ENCODE results near the gene CITED4. TPM values are rescaled to one million over a fixed set of nuclear protein-coding genes. Genes with fewer than 3 reads are reported as not detected.
A peak's percentile ranks its signal among the peaks of the same experiment; 100 is the strongest.

Gene CITED4
- total RNA-seq, 1 experiment from 2014 or later: 0.72 TPM

DNA sequence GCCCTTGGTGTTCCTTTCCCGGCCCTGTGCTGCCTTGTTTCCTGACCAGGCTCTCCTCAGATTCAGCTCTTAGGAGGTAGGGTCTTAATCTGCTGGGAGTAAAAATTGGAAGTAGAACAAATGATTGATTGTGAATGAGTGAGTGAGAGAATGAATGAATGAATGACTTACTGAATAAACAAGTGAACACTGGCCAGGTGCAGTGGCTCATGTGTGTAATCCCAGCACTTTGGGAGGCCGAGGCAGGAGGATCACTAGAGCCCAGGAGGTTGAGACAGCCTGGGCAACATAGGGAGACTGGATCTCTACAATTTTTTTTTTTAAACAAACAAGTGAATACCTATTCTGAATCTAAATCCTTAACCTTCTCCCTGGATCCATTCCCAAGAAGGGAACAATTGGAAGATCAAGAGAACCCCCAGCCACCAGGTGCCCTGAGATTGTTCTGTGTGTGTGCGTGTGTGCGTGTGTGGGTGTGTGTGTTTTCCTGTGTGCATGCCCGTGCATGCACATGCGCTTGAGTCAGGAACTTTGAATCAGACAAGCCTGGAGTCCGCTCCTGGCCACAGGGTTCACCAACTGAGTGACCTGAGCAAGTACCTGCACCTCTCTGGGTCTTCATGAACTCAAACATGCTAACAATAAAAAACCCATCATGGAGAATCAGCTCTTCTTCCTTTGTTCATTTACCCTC, 24.3 kb upstream of the CITED4 start:
- DNase-seq (ENCODE audit: low read depth): no peak

DNA sequence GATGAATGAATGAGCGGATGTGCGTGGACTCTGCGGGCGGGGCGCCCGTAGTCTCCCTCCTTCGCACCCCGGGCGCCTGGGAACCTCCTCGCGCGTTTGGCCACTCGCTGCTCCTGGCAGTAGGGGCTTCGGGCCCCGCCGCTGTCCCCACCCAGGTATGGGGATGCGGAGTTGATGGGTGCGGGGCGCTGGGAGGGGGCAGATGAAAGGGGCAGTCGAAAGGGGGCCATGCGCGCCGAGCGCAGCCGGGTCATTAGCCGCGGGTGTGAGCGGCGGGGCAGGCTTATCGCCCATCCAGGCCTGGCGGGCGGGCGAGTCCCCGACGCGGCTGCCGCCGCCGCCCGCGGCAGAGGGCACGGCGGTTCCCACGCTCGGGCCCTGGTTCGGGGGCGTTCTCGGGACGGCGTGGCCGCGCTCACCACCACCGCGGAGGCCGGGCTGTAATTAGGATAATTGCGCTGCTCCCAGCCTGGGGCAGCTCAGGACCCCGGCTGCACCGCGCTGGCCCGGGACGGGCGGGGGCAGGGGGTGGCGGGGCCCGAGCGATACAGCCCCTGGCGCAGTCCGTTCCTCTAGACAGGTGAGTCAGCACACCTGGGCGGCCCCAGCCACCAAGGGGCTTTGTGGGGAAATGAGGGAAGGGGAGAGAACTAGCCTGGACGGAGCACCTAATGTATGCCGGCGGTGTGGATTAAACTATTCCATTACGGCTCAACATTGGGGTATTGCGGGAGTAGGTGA, 22.1 kb upstream of the CITED4 start:
- no peak for DNase-seq (ENCODE audit: low read depth)

DNA sequence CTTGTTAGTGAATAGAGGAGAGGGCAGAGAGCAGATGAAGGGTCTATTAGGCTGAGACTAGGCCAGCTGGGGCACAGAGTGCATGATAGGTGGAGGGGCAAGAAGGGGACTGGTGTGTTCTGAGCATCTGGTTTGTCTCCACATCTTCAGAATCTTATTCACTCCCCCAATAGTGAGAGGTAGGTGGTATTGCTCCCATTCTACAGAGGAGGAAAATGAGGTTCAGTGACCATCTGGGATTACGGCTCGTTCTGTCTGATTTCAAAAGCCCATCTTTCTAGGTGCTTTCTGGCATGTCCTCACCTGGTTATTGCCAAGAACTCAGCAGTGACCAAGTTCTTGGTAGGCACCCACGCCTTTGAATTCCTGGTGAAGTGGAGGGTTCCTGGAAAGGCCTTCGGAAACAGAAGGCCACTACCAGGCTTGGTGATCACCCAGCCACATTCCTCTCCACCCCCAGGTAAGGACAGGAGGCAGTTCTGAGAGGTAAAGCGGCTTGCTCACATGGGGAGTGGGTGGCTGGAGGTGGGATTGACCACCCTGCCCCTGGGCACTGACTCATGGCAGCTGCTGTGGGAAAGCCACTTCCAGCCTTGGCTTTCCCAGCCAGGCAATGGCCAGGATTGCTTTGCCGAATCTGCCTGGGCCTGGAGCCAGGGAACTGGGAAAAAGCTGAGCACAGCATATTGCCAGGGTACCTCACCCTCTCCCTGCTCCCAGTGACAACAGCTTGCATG, 18.8 kb upstream of the CITED4 start:
- DNase-seq (ENCODE audit: low read depth): no peak

- DNase-seq (ENCODE audit: low read depth): peak; percentile 61
These were observed 17.5 kb upstream of the CITED4 start for GRCh38 chr1:40879482-40880175.

- no peak for DNase-seq (ENCODE audit: low read depth)
These were observed 16.7 kb upstream of the CITED4 start for GRCh38 chr1:40878906-40879305.

DNA sequence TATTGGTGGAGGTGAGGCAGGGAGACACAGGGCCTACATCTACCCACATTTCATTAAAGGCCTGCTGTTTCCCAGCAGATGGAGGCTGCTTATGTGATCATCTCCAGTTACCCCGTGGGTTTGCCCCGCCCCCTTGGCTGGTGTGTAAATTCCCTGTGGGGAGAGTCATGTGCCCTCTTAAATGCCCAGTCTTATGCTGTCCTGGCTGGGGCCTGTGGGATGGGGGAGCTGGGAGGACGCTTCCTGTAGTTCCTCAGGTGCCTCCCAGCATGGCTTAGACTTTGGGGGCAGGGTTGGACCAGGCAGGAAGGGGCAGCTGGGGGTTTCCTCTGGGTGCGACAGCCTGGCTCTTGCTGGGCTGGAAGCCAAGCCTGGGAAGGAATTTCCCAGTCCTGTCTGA, 15.5 kb upstream of the CITED4 start:
- DNase-seq (ENCODE audit: low read depth): peak; percentile 97

DNA sequence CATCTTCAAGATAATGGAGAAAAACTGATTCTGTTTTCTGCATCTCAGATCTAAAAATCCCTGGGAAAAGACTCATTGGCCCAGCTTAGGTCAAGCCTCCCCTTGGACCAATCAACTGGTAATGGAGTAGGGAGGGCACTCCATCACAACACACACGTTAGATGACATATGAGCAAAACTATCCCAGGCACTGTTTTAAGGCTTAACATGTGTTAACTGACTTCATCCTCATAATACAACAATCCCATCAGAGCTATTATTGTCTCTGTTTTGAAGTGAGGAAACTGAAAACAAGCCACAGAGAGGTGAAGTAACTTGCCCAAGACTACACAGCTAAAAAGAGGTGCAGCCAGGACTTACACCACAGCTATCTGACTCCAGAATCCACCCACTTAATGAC, 14.7 kb upstream of the CITED4 start:
- DNase-seq (ENCODE audit: low read depth): peak; percentile 28

- no peak for DNase-seq (ENCODE audit: low read depth)
These were observed 14.2 kb upstream of the CITED4 start for GRCh38 chr1:40876436-40876761.

DNA sequence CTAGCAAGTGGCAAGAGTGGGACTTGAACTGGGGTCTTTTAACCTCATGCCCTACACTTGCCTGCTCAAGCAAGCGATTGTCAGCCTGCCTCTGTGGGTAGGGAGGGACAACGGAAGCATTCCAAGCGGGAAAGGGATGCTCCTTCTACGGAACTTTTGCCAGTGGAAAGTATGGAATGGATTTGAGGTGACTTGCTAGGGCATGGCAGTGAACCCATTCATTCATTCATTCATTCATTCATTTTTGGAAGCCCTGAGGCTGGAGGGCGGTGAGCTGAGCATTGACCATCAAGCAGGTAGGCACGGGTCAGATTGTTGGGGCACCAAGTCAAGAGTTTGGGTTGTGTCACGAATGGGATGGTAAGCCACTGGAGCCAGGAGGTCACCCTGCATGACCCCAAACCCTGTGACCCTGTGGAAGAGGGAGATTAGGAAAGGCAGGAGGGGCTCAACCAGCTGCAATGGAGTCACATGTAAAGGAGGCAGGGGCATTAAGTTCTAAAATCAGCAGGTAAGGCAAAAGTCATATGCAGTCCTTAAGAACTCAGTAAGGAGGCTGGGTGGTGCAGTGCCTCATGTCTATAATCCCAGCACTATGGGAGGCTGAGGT, 11.8 kb upstream of the CITED4 start:
- DNase-seq (ENCODE audit: low read depth): no peak

- no peak for DNase-seq (ENCODE audit: low read depth)
These were observed 10.1 kb upstream of the CITED4 start for GRCh38 chr1:40872276-40872675.

- DNase-seq (ENCODE audit: low read depth): peak; percentile 70
These were observed 8.1 kb upstream of the CITED4 start for GRCh38 chr1:40870135-40870728.

GRCh38 chr1:40868051-40868723, 6.0 kb upstream of the CITED4 start:
- DNase-seq (ENCODE audit: low read depth): peak; percentile 63

- DNase-seq (ENCODE audit: low read depth): no peak
These were observed 749 bp downstream of the CITED4 start for GRCh38 chr1:40861224-40862003.

DNA sequence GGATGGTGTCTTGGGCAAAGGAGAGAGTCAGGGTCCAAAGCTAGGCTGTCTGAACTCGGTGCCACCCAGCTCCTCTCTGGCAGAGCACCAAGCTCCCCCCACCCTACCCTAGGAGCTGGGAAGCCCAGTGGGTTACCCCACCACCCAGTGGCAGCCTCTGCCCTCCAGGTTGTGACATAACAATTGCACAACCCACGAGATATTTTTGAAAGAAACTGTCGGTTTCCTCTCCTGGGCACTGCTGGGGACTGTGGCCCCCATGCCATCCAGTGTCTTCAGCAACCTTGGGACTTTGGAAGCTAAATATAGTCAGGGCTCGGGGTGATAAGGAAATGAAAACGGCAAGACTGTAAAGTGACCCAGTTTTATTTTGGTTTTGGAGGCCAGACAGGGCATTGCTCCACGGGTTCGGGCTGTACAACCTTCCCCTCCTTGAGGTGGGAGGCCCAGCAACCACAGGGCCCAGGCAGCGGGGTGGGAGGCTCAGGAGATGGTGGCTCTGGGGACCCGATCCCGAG, 1.4 kb downstream of the CITED4 start:
- DNase-seq (ENCODE audit: low read depth): no peak

DNA sequence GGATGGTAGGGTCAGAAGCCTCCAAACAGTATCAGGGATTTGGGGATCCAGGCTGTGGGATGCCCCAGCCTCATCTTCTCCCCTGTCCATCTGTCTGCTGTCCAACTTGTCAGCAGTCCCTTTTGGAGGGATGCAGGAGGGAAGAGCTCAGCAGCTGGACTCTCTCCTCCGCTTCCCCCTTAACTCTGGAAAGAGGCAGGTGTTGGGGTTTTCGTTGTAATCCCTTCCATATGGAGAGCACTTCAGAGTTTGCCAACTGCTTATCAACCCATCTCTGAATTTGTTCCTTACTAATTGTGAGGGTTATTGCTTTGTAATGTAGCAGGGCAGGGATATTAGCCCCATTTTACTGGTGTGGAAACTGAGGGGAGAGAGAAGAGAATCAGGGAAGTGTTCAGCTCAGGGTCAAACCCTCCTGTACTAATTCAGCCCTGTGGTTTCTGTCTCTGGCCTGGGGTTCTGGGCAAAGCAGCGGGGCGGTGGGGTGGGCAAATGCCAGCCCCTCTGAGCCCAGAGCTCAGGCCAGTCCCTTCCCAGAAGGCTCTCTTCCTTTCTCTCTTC, 3.2 kb downstream of the CITED4 start:
- DNase-seq (ENCODE audit: low read depth): no peak

DNA sequence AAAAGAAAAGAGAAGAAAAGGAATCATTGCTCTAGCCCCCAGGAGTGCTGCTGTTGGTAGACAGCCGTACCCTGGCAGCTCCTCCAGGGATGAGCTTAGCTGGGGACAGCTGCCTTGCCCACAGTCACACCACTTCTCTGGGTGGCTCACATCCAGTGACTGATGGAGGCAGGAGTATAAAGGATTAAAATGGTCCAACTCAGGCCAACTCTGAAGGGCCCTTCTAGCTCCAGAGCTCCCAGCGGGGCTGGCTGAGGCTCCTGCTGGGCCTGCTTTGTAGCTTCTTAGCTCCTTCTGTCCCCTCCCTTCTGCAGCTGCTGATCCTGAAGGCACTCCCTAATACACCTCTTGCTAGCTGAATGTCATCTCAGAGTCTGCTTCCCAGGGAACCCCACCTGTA, 4.4 kb downstream of the CITED4 start:
- no peak for DNase-seq (ENCODE audit: low read depth)

DNA sequence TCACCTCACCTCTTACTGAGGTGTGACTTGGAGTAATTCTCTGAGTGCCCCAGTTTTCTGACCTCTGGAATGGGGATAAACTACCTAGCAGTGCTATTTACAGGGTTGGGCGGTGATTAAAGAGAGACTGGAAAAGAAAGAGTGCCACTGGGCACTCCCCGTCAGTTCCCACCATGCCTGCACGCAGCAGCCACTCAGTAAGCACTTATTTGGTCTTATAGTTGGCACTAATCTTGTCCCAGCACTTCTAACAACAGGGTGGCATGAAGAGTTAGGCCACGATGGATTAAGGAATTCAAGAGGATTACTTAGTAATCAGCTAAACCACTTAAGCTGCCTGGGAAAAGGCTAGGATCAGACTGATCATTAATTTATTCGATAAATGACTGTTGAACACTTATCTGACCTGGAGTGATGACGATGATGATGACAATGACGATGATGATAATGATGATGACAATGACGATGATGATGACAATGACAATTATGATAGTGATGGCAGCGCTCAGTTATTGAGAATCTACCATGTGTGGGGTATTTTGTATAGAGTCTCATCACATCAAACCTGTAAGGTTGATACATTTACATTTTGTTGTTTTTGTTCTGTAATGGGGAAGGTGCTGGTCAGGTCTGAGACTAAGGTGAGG, 5.4 kb downstream of the CITED4 start:
- DNase-seq (ENCODE audit: low read depth): no peak

DNA sequence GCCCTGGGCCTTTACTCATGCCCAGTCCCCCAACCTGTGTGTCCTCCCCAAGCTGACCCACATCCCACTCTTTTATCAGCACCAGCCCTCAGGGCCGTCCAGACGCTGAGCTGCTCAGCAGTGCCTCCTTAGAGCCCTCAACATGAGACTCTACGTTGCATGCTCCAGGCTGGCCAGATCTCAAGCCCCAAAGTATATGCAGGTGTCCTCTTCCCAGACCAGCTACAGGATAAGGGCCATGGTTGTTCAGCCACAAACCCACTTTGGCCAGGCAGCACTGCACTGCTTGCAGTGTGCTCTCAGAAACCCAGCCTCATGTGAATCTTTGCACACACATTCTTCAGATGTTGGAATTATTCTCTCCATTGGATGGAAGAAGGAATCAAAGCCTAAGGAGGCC, 6.0 kb downstream of the CITED4 start:
- DNase-seq (ENCODE audit: low read depth): no peak

- DNase-seq (ENCODE audit: low read depth): no peak
These were observed 6.7 kb downstream of the CITED4 start for GRCh38 chr1:40855513-40855912.

Measured in RPMI7951 (cell line).